ENCODE measurements around the gene XYLT1.

DNA sequence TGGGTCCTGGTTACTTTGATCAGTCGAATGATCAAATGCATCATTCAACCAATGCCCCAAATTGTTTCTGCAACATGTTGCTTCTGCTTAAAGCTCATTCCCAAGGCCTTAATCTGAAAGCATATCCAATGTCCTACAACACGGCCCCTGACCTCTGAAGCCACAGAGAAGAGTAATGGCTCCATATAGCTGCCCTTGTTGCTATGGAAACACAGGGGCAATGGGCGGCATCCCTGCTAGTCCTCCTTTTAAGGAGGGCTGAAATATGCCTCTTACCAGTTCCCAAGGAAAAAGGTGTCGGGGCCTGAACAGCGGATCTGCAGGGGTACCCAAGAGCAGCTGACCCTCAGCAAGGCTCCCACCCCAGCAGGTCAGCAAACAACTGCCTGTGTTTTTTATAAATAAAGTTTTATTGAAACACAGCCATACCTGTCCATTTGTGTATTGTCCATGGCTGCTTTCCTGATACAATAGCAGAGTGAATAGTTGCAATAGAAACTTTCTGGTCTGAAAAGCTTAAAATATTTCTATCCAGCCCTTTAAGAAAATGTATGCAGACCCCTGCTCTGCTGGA, 210.4 kb downstream of the XYLT1 start:
- TF ChIP-seq CTCF (conservative IDR thresholded peaks at IDR 0.05; ENCODE audit: low read depth, low read length) (no peak), POLR2A (IDR thresholded peaks at IDR 0.05; ENCODE audit: low read depth, low read length) (no peak), USF2 (IDR thresholded peaks at IDR 0.05; ENCODE audit: low read depth, low read length) (no peak), CHD1 (IDR thresholded peaks at IDR 0.05; ENCODE audit: low read depth, low read length) (no peak), SMC3 (IDR thresholded peaks at IDR 0.05; ENCODE audit: low read depth, low read length) (no peak), RAD21 (IDR thresholded peaks at IDR 0.05; ENCODE audit: low read length) (no peak), CEBPB (IDR thresholded peaks at IDR 0.05; ENCODE audit: low read depth, low read length) (no peak), MAFK (IDR thresholded peaks at IDR 0.05; ENCODE audit: low read depth, low read length) (no peak), NFE2L2 (IDR thresholded peaks at IDR 0.05; ENCODE audit: low read depth, low read length) (no peak), BHLHE40 (IDR thresholded peaks at IDR 0.05; ENCODE audit: low read depth, low read length) (no peak), RCOR1 (IDR thresholded peaks at IDR 0.05; ENCODE audit: insufficient replicate concordance, low read length) (no peak), RFX5 (IDR thresholded peaks at IDR 0.05; ENCODE audit: low read depth, low read length) (no peak), MXI1 (IDR thresholded peaks at IDR 0.05; ENCODE audit: borderline replicate concordance, low read depth, low read length) (no peak)
